Fibroblast of villous mesenchyme (primary cell): ENCODE data around the gene ACVR1. TPM values are rescaled to one million over a fixed set of nuclear protein-coding genes. Genes with fewer than 3 reads are reported as not detected.
"Not testable (repeated sequence)": the region's sequence is repeated elsewhere in the genome, so short reads cannot be mapped to it uniquely, and the experiment has no call there.

ENCODE experiments used
- DNase-seq: peaks from one replicate; pipeline ENCODE4 v3.0.0-alpha.2; 2010; ENCODE audit warnings: low read depth
- H3K4me3 ChIP-seq: 2 replicates; pipeline ENCODE4 v1.5.1; 2011; ENCODE audit warnings: low read depth, mild to moderate bottlenecking, low read length
- total RNA-seq: library from RNA; depleted of rRNA; stranded (reverse); fragments of >200 nt; gene quantifications from 2 replicates; pipeline ENCODE4 v1.2.3, GENCODE V29; 2012
- TF ChIP-seq, protein P1 (sequence below): IDR thresholded peaks from 2 replicates; pipeline ENCODE4 v1.5.1; 2012; ENCODE audit warnings: low read depth, mild to moderate bottlenecking, low read length; ENCODE audit not compliant: insufficient read depth

The ACVR1 gene
- total RNA-seq, 1 donor, result 44.9 TPM

DNA sequence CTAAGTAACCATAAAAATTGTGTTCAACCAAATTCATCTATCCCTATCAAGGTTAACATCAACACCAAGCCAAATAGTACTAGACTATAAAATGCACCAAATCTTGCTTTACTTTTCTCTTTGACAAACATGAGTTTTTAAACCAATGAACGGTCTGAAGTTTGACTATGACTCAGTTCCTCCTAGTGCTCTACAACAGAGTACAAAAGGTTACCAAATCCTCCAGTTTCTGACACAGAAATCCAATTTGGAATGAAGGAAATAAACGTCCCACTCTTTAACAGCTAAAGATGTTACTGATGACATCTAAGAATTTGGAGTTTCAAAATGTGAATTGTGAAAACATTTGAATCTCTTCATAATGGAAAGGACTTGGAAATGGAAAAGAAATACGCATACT lies 11.8 kb upstream of the ACVR1 start:
- no peak overlapping the region for H3K4me3 ChIP-seq
- TF ChIP-seq, protein P1, sequence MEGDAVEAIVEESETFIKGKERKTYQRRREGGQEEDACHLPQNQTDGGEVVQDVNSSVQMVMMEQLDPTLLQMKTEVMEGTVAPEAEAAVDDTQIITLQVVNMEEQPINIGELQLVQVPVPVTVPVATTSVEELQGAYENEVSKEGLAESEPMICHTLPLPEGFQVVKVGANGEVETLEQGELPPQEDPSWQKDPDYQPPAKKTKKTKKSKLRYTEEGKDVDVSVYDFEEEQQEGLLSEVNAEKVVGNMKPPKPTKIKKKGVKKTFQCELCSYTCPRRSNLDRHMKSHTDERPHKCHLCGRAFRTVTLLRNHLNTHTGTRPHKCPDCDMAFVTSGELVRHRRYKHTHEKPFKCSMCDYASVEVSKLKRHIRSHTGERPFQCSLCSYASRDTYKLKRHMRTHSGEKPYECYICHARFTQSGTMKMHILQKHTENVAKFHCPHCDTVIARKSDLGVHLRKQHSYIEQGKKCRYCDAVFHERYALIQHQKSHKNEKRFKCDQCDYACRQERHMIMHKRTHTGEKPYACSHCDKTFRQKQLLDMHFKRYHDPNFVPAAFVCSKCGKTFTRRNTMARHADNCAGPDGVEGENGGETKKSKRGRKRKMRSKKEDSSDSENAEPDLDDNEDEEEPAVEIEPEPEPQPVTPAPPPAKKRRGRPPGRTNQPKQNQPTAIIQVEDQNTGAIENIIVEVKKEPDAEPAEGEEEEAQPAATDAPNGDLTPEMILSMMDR, result no peak
- DNase-seq, result peak; percentile 27

DNA sequence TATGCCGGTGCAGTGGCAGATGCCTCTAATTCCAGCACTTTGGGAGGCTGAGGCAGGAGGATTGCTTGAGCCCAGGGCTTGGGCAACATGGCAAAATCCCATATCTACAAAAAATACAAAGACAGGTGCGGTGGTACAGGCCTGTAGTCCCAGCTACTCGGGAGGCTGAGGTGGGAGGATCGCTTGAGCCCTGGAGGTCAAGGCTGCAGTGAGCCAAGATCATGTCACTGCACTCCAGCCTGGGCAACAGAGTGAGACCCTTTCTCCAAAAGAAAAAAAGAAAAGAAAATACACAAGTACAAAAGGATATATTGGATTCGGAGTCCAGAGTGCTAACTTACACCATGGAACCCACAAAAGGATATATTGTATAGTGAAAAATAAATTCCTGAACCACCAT lies 8.4 kb upstream of the ACVR1 start:
- DNase-seq, result not testable (repeated sequence)

DNA sequence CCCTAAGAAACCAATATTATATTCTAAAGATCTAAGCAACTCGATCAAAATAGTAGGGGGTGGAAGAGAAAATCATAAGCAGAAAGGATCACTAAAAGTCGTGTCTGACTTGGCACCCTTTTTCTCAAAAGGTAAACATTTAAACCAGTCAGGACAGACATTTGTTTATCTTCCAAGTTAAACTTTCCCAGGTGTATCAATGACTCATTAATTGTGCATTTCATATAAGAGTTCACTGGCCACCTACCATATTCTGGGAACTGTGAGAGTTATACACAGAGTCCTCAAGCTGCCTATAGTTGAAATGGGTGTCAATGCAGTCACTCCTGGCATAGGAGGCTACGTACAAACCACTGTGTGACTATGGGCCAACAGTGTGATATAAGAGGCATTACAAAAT lies 4.8 kb upstream of the ACVR1 start:
- TF ChIP-seq, protein P1, result no peak
- no peak overlapping the region for H3K4me3 ChIP-seq
- DNase-seq, result no peak

More for the DNA sequence above, 8.4 kb upstream of the ACVR1 start:
- H3K4me3 ChIP-seq, result not testable (repeated sequence)

DNA sequence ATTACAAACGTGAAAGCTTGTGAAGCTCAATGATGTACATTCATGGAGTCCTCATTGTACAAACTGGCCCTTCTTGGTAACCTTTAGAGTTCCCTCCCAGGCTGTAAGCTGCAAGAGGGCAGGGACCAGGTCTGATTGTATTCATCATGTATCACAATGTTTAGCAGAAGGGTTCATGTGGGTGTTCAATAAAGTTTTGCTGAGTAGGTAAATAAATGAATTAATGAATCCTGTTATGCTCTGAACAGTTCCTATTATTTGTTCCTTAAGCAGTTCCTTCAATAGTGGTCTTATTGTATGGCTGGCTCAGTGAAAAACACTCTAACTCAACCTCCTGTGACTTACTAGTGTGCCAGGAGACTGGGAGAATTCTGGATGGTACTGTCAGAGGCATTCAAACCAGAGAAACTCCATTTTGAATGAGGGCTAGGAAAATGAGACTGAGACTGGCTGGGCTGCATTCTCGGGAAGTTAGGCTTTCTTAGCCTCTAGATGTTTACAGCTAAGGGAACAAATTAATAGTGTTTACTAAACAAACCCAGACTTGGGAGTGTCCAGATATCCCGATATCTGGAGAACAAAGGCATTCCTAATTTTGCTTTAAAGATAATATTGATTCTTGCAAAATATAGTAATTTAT lies 1.8 kb upstream of the ACVR1 start:
- H3K4me3 ChIP-seq, result no peak overlapping the region
- TF ChIP-seq, protein P1, result no peak
- no peak for DNase-seq

DNA sequence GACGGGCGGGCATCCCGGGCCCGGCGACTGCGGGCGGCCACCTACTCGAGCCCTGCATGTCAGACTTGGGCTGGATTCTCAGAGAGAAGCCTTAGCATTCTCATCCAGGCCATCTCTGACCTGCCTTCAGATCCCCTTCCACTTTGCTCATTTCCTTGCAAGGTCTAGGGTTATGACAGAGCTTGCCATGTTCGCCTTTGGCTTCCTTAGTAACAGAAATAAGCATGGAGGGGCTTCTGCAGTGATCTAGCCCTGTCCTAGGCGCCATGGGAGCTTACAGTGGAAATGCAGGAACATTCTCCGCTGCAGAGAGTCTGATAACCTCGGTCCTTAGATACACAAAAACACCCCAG lies 632 bp upstream of the ACVR1 start:
- DNase-seq, result no peak
- TF ChIP-seq, protein P1, result no peak
- peak overlapping the region; percentile 54 for H3K4me3 ChIP-seq

DNA sequence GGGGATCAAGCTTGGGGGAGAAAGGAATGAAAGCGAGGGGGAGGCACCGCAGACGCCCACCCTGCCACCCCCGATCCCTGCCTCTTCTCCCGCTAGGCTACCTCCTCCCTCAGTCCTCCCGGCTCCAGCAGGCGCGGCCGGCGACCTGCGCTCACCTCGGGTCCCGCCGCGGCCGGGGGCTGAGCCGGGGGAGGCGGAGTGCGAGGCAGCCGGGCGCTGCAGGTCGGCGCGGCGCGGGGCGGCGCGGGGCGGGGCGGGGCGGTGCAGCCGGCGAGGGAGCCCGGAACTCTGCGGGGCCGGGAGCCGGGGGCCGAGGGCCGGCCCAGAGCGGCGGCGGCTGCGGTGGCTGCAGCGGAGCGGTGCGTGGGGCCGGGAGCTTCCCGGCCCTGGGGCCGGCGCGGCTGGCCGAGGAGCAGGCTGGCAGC lies 477 bp downstream of the ACVR1 start:
- TF ChIP-seq, protein P1, result no peak
- peak overlapping the region; percentile 81 for H3K4me3 ChIP-seq
- DNase-seq, result no peak

DNA sequence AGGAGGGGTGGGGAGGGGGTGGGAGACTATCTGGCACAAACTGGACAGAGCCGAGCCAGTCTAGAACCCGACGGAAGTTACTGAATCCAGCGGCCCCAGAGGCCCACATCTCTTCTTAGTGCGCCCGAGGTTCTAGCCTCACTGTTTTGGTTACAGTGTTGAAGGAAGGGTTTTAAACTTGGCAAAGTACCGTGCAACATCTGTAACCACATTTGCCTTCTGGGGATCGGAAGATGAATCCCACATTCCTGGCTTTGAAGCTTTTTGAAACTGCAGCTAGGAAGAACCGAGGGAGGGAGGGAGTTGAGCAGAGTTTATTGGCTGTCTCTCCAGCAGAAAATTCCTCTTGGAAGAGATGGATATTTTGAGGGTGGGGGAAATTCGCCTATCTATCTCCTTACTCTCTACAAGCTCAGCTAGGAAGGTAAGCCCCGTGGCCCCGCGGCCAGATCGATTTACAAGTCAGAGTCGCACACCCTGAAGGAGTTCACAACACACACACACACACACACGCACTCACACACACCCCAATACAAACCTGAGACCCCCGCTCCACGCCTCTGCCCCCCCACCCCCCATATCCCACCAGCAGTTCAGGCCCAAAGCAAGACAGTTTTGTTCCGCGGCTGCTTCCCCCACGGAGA lies 1.0 kb downstream of the ACVR1 start:
- TF ChIP-seq, protein P1, result no peak
- peak; percentile 90 for DNase-seq
- peak overlapping the region; percentile 81 for H3K4me3 ChIP-seq
